MM.1S (cell line): Measurements from ENCODE around the gene NMNAT3.

Experiments
- CTCF ChIP-seq: fragments of 300-600 bp; sonication (generic); IDR thresholded peaks from 2 replicates; pipeline ENCODE4 v1.5.1; 2016; ENCODE audit warnings: antibody characterized with exemption, low read length, mixed read lengths
- EZH2 ChIP-seq: fragments of 300-600 bp; sonication (generic); optimal IDR thresholded peaks from 2 replicates; pipeline ENCODE3; 2017; ENCODE audit warnings: low read depth, mild to moderate bottlenecking, antibody characterized with exemption, low read length, mixed read lengths

- TF ChIP-seq CTCF (no peak), EZH2 (no peak)
Measured at GRCh38 chr3:139668332-139668731, 9.4 kb downstream of the NMNAT3 start.
